HepG2 (cell line): ENCODE results near the gene TYMP. TPM values are rescaled to one million over a fixed set of nuclear protein-coding genes. Genes with fewer than 3 reads are reported as not detected.

Source experiments
- AGO1 ChIP-seq: fragments of 200-400 bp; formaldehyde crosslinking; IDR thresholded peaks from 2 replicates; pipeline ENCODE4 v1.6.1; 2017; ENCODE audit warnings: mild to moderate bottlenecking, low read depth, low read length, moderate library complexity; ENCODE audit not compliant: poor library complexity, severe bottlenecking
- BHLHE40 ChIP-seq: IDR thresholded peaks from 2 replicates; pipeline ENCODE4 v1.6.1; 2011; ENCODE audit warnings: low read length, improper control_type of control experiment
- KLF15 ChIP-seq: sonication (generic); formaldehyde crosslinking; IDR thresholded peaks from 2 replicates; pipeline ENCODE4 v1.8.1; 2023; ENCODE audit warnings: borderline replicate concordance, mild to moderate bottlenecking, inconsistent platforms, missing genetic modification reagents, mixed read lengths
- MATR3 ChIP-seq: sonication (generic); formaldehyde crosslinking; IDR thresholded peaks from 2 replicates; pipeline ENCODE4 v1.4.0; 2020; ENCODE audit warnings: missing genetic modification reagents
- MBNL3 ChIP-seq: fragments of 250-450 bp; sonication (Bioruptor Pico); conservative IDR thresholded peaks from 2 replicates; pipeline ENCODE4 v1.8.0; 2022; ENCODE audit warnings: mild to moderate bottlenecking, inconsistent platforms
- PCBP2 ChIP-seq: fragments of 200-400 bp; formaldehyde crosslinking; optimal IDR thresholded peaks from 2 replicates; pipeline ENCODE3; 2018; ENCODE audit warnings: low read length, low read depth; ENCODE audit not compliant: poor library complexity, severe bottlenecking
- ZMYM3 ChIP-seq: sonication (generic); formaldehyde crosslinking; IDR thresholded peaks from 2 replicates; pipeline ENCODE4 v1.5.1; 2020; ENCODE audit warnings: mild to moderate bottlenecking, missing genetic modification reagents
- ZNF460 ChIP-seq: sonication (generic); formaldehyde crosslinking; IDR thresholded peaks from 2 replicates; pipeline ENCODE4 v1.5.1; 2020; ENCODE audit warnings: missing genetic modification reagents, mild to moderate bottlenecking, borderline replicate concordance
- ZNF773 ChIP-seq: sonication (generic); formaldehyde crosslinking; IDR thresholded peaks from 2 replicates; pipeline ENCODE4 v1.4.0; 2020; ENCODE audit warnings: missing genetic modification reagents, borderline replicate concordance
- polyA plus RNA-seq, 8 experiments: library from polyadenylated mRNA; depleted of rRNA in 3 of 8; stranded (reverse) in 7 of 8; unstranded in 1 of 8; fragments of >200 nt; fragmentation: Illumina TruSeq in 4 of 8; extraction: Trizol in 4 of 8; gene quantifications; 2 replicates each; pipeline versions ENCODE4 v1.2.1 to v1.2.3, GENCODE V29; 2011 to 2016; ENCODE audit warnings: low read depth in 4 of 8, missing spikeins in 1 of 8, mixed read lengths in 1 of 8; ENCODE audit not compliant: insufficient read depth in 1 of 8
- total RNA-seq, 5 experiments: library from RNA; depleted of rRNA; stranded (reverse); fragments of >200 nt; fragmentation: Illumina TruSeq; extraction: Trizol; gene quantifications; 2 replicates each; pipeline ENCODE4 v1.2.3, GENCODE V29; 2016; ENCODE audit warnings: low read depth in 1 of 5
- TF ChIP-seq, protein P1 (sequence below): sonication (generic); formaldehyde crosslinking; IDR thresholded peaks from 2 replicates; pipeline ENCODE4 v1.5.0; 2020; ENCODE audit warnings: missing genetic modification reagents
- TF ChIP-seq, protein P2 (sequence below): sonication (generic); formaldehyde crosslinking; IDR thresholded peaks from 2 replicates; pipeline ENCODE4 v1.4.0; 2020; ENCODE audit warnings: low read depth, mild to moderate bottlenecking, missing genetic modification reagents
- TF ChIP-seq, protein P3 (sequence below): sonication (generic); formaldehyde crosslinking; IDR thresholded peaks from 2 replicates; pipeline ENCODE4 v1.4.0; 2020; ENCODE audit warnings: missing genetic modification reagents
- TF ChIP-seq, protein P4 (sequence below): IDR thresholded peaks from 2 replicates; pipeline ENCODE4 v1.6.1; 2016
- TF ChIP-seq, protein P5 (sequence below): IDR thresholded peaks from 2 replicates; pipeline ENCODE4 v1.4.0; 2020; ENCODE audit warnings: mild to moderate bottlenecking, missing genetic modification reagents

TYMP gene
- total and polyA plus RNA-seq, 2 of the 13 experiments (the other 11 are each of a cell fraction or from before 2014, with no cell fraction given): 3.9 to 4.3 TPM

DNA sequence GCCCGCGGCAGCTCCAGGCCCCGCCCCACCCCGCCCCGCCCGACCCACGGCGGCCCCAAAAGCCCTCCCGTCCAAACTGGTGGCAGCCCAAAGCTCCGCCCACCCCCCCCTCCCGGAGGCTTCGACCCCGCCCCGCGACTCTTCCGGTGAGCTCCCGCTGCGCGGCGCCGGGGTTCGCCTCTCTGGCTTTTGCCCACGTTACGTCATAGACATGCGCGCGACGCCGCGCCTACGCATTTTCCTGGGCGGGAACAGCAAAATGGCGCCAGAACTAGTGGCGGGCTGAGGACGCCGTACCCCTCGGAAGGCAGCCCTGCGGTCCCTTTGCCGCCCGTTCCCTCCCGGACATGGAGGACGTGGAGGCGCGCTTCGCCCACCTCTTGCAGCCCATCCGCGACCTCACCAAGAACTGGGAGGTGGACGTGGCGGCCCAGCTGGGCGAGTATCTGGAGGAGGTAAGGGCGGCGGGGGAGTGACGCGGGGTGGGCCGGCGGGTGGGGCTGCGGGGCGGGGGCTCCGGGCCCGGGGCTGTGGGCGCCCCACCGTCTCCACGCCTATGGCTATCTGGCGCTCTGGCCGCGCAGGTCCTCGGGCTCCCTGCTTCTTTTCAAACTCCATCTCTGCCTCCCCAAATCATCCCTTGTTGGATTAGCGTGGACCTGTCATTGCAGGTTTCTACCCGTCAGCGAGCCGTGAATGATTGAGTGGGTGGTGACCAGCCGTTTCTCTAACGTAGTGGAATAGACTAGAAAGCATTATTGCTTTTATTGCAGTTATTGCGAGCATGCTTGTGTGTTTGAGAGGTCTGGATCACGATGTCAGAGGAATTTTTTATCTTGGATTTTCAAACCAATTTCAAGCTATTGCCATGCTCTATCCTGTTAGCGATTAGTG lies 21.6 kb downstream of the TYMP start, which contains the start of gene NCAPH2 (continued):
- TF ChIP-seq, protein P1, sequence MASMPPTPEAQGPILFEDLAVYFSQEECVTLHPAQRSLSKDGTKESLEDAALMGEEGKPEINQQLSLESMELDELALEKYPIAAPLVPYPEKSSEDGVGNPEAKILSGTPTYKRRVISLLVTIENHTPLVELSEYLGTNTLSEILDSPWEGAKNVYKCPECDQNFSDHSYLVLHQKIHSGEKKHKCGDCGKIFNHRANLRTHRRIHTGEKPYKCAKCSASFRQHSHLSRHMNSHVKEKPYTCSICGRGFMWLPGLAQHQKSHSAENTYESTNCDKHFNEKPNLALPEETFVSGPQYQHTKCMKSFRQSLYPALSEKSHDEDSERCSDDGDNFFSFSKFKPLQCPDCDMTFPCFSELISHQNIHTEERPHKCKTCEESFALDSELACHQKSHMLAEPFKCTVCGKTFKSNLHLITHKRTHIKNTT (CRISPR knock-in tag): no peak
- TF ChIP-seq MBNL3 (no peak), MATR3 (no peak), BHLHE40 (no peak), ZNF460 (CRISPR knock-in tag) (no peak), ZMYM3 (CRISPR knock-in tag) (no peak), ZNF773 (no peak), KLF15 (CRISPR knock-in tag) (0 out of 2 replicates have a peak, but pooled peaks have one; percentile 39), PCBP2 (no peak), AGO1 (no peak)
- TF ChIP-seq, protein P2, sequence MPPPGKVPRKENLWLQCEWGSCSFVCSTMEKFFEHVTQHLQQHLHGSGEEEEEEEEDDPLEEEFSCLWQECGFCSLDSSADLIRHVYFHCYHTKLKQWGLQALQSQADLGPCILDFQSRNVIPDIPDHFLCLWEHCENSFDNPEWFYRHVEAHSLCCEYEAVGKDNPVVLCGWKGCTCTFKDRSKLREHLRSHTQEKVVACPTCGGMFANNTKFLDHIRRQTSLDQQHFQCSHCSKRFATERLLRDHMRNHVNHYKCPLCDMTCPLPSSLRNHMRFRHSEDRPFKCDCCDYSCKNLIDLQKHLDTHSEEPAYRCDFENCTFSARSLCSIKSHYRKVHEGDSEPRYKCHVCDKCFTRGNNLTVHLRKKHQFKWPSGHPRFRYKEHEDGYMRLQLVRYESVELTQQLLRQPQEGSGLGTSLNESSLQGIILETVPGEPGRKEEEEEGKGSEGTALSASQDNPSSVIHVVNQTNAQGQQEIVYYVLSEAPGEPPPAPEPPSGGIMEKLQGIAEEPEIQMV (CRISPR knock-in tag): no peak
- TF ChIP-seq, protein P3, sequence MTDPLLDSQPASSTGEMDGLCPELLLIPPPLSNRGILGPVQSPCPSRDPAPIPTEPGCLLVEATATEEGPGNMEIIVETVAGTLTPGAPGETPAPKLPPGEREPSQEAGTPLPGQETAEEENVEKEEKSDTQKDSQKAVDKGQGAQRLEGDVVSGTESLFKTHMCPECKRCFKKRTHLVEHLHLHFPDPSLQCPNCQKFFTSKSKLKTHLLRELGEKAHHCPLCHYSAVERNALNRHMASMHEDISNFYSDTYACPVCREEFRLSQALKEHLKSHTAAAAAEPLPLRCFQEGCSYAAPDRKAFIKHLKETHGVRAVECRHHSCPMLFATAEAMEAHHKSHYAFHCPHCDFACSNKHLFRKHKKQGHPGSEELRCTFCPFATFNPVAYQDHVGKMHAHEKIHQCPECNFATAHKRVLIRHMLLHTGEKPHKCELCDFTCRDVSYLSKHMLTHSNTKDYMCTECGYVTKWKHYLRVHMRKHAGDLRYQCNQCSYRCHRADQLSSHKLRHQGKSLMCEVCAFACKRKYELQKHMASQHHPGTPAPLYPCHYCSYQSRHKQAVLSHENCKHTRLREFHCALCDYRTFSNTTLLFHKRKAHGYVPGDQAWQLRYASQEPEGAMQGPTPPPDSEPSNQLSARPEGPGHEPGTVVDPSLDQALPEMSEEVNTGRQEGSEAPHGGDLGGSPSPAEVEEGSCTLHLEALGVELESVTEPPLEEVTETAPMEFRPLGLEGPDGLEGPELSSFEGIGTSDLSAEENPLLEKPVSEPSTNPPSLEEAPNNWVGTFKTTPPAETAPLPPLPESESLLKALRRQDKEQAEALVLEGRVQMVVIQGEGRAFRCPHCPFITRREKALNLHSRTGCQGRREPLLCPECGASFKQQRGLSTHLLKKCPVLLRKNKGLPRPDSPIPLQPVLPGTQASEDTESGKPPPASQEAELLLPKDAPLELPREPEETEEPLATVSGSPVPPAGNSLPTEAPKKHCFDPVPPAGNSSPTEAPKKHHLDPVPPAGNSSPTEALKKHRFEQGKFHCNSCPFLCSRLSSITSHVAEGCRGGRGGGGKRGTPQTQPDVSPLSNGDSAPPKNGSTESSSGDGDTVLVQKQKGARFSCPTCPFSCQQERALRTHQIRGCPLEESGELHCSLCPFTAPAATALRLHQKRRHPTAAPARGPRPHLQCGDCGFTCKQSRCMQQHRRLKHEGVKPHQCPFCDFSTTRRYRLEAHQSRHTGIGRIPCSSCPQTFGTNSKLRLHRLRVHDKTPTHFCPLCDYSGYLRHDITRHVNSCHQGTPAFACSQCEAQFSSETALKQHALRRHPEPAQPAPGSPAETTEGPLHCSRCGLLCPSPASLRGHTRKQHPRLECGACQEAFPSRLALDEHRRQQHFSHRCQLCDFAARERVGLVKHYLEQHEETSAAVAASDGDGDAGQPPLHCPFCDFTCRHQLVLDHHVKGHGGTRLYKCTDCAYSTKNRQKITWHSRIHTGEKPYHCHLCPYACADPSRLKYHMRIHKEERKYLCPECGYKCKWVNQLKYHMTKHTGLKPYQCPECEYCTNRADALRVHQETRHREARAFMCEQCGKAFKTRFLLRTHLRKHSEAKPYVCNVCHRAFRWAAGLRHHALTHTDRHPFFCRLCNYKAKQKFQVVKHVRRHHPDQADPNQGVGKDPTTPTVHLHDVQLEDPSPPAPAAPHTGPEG (CRISPR knock-in tag): no peak
- TF ChIP-seq, protein P4, sequence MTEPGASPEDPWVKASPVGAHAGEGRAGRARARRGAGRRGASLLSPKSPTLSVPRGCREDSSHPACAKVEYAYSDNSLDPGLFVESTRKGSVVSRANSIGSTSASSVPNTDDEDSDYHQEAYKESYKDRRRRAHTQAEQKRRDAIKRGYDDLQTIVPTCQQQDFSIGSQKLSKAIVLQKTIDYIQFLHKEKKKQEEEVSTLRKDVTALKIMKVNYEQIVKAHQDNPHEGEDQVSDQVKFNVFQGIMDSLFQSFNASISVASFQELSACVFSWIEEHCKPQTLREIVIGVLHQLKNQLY: no peak
- TF ChIP-seq, protein P5, sequence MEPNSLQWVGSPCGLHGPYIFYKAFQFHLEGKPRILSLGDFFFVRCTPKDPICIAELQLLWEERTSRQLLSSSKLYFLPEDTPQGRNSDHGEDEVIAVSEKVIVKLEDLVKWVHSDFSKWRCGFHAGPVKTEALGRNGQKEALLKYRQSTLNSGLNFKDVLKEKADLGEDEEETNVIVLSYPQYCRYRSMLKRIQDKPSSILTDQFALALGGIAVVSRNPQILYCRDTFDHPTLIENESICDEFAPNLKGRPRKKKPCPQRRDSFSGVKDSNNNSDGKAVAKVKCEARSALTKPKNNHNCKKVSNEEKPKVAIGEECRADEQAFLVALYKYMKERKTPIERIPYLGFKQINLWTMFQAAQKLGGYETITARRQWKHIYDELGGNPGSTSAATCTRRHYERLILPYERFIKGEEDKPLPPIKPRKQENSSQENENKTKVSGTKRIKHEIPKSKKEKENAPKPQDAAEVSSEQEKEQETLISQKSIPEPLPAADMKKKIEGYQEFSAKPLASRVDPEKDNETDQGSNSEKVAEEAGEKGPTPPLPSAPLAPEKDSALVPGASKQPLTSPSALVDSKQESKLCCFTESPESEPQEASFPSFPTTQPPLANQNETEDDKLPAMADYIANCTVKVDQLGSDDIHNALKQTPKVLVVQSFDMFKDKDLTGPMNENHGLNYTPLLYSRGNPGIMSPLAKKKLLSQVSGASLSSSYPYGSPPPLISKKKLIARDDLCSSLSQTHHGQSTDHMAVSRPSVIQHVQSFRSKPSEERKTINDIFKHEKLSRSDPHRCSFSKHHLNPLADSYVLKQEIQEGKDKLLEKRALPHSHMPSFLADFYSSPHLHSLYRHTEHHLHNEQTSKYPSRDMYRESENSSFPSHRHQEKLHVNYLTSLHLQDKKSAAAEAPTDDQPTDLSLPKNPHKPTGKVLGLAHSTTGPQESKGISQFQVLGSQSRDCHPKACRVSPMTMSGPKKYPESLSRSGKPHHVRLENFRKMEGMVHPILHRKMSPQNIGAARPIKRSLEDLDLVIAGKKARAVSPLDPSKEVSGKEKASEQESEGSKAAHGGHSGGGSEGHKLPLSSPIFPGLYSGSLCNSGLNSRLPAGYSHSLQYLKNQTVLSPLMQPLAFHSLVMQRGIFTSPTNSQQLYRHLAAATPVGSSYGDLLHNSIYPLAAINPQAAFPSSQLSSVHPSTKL (CRISPR knock-in tag): 0 out of 2 replicates have a peak, but pooled peaks have one; percentile 23
